ENCODE data around the gene PADI1.

PADI1 gene

DNA sequence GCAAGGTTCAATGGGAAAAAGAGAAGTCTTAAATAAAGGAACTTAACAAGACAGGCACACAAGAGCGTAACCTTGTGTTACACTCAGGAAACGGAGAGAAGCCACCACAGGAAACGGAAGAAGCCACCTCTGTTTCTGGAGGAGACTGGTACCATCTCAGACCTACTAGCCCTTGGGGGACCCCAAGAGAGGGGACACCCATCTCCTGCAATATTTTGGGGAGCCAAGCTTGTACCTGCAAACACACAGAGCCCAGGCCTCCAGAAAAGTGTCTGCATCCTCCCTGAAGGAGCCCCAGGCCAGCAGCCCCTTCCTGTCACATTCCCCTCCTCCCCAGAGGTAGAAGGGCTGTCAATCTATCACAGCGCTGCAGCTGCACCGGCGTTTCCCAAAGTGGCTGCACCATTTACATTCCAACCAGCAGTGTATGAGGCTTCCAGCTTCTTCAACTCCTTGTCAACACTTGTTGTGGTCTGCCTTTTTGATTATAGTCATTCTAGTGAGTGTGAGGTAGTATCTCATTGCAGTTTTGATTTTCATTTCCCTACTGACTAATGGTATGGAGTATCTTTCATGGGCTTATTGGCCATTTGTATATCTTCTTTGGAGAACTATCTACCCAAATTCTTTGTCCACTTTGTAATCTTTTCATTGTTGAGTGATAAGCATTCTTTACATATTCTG is 23.0 kb upstream of the PADI1 start:
- no peak for DNase-seq (ENCODE audit: low spot score)
- in situ Hi-C loops (cut with MboI; ENCODE audit: low sequenced_read_pairs, unreplicated experiment): no loop called here
- TF ChIP-seq, protein P1, sequence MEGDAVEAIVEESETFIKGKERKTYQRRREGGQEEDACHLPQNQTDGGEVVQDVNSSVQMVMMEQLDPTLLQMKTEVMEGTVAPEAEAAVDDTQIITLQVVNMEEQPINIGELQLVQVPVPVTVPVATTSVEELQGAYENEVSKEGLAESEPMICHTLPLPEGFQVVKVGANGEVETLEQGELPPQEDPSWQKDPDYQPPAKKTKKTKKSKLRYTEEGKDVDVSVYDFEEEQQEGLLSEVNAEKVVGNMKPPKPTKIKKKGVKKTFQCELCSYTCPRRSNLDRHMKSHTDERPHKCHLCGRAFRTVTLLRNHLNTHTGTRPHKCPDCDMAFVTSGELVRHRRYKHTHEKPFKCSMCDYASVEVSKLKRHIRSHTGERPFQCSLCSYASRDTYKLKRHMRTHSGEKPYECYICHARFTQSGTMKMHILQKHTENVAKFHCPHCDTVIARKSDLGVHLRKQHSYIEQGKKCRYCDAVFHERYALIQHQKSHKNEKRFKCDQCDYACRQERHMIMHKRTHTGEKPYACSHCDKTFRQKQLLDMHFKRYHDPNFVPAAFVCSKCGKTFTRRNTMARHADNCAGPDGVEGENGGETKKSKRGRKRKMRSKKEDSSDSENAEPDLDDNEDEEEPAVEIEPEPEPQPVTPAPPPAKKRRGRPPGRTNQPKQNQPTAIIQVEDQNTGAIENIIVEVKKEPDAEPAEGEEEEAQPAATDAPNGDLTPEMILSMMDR (IDR thresholded peaks at IDR 0.05; ENCODE audit: borderline replicate concordance, control extremely low read depth, extremely low read depth, insufficient read depth, missing control alignments): no peak

DNA sequence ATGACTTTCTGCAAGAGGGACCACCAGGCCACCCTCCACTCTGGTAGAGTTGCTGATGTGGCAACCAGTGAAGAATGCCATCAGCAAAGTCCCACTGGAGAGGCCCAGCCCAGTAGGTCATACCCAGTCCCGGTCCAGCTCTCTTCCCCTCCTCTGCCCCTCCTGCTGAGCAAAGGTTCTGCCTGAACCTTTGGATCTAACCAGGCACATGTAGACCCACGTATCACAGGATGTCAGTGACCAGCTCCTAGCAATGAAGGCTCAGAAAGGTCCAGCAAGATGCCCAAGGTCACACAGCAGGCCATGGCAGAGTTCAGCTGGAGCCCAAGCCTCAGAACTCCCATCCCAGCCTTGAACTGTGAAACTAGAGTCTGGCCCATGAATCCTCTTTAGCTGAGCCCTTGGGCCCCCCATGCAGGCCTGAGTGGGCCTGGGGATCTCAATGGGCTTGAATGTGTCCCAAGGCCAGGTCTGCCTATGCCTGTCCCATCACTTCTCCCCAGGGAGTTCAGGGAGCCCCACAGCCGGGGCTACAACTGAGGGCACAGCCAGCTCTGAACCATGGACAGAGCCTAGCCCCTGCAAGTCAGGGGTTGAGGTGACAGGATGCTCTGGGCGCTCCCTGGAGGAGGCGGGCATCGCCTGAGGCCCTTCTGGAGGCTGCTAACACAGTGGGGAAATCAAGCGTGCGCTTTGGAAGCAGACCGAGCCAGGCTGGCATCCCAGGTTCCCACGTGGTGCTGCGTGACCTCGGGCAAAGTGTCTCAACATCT is 21.4 kb upstream of the PADI1 start:
- in situ Hi-C loops (cut with MboI; ENCODE audit: low sequenced_read_pairs, unreplicated experiment): no loop called here
- DNase-seq (ENCODE audit: low spot score): no peak

DNA sequence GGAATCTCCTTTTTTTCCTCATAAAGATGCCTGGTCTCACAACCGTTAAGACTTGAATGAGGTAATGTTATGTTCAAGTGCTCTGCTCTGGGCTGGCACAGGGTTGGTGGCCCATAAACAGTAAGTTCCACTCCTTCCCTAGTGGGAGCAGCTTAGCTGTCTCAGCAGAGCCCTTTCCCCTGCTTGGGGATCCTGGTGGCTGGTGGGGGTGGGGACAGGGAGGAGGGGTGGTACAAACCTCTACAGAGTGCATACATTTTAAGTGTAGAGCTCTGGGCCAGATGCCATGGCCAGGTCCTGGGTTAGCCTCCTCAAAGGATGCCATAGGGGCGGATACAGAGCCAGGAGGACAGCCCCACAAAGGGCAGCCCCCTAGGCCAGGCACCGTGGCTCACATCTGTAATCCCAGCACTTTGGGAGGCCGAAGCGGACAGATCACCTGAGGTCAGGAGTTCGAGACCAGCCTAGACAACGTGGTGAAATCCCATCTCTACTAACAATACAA is 20.7 kb upstream of the PADI1 start:
- DNase-seq (ENCODE audit: low spot score): no peak
- TF ChIP-seq, protein P1 (IDR thresholded peaks at IDR 0.05; ENCODE audit: borderline replicate concordance, control extremely low read depth, extremely low read depth, insufficient read depth, missing control alignments): no peak
- in situ Hi-C loops (cut with MboI; ENCODE audit: low sequenced_read_pairs, unreplicated experiment): no loop called here

More for the DNA sequence above, 21.4 kb upstream of the PADI1 start:
- TF ChIP-seq, protein P1 (IDR thresholded peaks at IDR 0.05; ENCODE audit: borderline replicate concordance, control extremely low read depth, extremely low read depth, insufficient read depth, missing control alignments): no peak

DNA sequence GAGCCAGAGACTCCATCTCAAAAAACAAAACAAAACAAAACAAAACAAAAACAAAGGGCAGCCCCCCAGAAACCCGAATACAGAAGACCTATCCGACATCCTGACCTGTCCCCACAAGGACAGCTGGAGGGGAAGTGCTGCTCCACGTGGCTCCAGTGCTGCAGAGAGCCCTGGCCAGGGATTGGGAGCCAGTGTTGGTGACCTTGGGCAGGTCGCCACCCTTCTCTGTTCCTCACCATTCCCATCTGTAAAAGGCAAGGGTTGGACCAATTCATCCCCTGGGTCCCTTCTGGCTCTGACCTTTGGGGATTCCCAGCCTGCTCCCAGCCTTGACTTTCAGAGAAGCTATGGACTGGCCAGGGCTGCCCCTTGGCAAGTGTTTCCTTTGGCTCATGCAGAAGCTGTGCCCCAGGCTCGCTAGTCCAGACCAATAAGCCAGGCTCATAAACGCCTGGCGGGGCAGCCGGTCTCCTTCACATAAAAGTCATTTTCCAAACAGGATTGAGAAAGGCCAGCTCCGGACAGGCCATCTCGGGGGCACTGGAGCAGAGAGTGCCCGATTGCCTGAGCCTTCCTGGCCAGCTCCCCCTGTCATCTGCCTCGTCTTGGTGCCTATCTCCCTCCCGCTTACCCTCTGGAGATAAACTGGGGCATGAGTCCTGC is 20.0 kb upstream of the PADI1 start:
- TF ChIP-seq, protein P1 (IDR thresholded peaks at IDR 0.05; ENCODE audit: borderline replicate concordance, control extremely low read depth, extremely low read depth, insufficient read depth, missing control alignments): no peak
- in situ Hi-C loops (cut with MboI; ENCODE audit: low sequenced_read_pairs, unreplicated experiment): no loop called here
- no peak for DNase-seq (ENCODE audit: low spot score)

DNA sequence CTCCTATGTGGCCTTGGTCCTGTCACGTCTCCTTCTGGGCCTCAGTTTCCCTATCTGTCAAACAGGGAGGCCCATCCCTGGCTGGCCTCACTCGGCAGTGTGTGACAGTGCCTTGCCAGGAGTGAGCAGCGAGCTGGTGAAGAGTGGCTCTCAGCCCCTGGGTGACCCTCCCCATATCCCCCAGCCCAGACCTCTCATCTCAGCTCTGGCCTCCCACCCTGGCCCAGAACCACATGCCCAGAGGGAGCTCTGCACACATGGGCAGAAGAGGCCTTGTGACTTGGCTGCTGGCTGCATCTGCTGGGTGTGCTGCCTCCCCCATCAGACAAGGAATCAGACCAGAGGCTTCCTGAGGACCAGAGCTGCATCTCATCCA is 19.5 kb upstream of the PADI1 start:
- TF ChIP-seq, protein P1 (IDR thresholded peaks at IDR 0.05; ENCODE audit: borderline replicate concordance, control extremely low read depth, extremely low read depth, insufficient read depth, missing control alignments): no peak
- in situ Hi-C loops (cut with MboI; ENCODE audit: low sequenced_read_pairs, unreplicated experiment): no loop called here
- DNase-seq (ENCODE audit: low spot score): no peak

DNA sequence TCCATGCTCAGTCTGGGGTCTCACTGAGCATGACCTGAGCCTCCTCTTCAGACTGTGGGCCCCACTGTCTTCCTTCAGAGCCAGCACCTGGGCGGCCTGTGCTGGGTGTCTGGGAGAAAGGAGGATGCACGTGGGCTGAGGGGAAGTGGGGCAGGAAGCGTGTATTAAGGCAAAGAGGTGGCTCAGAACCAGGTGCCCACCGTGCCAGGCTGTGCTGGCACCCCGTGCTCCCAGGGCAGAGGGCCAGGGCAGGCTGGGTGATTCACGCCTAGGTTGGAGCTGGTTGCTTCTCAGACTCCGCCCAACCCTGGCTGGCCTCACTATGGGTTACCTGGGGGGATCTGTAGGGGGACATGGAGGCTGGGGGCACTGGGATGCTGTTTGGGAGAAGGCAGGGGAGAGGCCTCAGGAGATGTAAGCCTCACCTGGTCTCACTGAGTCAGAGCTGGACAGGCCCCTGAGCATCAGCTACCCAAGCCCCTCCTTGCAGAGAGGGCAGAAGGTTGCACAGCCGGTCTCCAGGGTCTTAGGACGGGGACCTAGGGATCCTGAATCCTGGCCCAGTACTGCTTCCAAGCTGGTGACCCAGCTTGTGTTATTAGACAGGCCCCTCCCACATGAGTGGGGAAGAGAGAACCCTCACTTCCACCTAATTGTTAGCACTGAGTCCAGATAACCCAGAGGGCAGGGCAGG is 18.6 kb upstream of the PADI1 start:
- in situ Hi-C loops (cut with MboI; ENCODE audit: low sequenced_read_pairs, unreplicated experiment): no loop called here
- DNase-seq (ENCODE audit: low spot score): no peak
- TF ChIP-seq, protein P1 (IDR thresholded peaks at IDR 0.05; ENCODE audit: borderline replicate concordance, control extremely low read depth, extremely low read depth, insufficient read depth, missing control alignments): no peak

Data from GM13976 (cell line).